LNCaP clone FGC (cell line): ENCODE results near the gene GNGT1.

Experiments used
- DNase-seq: peaks from one replicate; pipeline ENCODE4 v3.0.0-alpha.2; 2011; ENCODE audit warnings: low read depth
- H3K4me3 ChIP-seq: 2 replicates; pipeline ENCODE4 v1.5.1; 2011; ENCODE audit warnings: mild to moderate bottlenecking, low read depth, low read length, control low read depth
- TF ChIP-seq, protein P1 (sequence below): IDR thresholded peaks from 2 replicates; pipeline ENCODE4 v1.5.1; 2012; ENCODE audit warnings: mild to moderate bottlenecking; ENCODE audit not compliant: control insufficient read depth, insufficient read depth; ENCODE audit errors: extremely low read depth

The GNGT1 gene

DNA sequence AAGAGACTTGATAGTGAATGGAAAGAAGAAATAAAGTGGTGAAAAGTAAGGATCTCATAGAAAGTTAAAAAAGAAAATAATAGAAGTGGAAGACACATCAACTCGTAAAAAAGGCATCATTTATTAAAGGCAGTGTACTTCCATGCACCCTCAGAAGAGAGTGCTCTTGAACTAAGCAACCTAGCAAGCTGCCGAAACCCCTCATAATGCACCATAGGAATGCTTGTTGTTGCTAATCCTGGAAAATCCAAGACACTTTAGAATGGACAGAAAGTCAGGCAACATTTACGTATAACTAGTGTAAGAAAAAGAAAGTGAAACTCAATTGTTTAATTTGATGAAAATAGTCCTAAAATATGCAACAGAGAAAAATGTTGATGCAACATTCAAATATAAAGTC lies 28.6 kb upstream of the GNGT1 start:
- no peak overlapping the region for H3K4me3 ChIP-seq
- TF ChIP-seq, protein P1, sequence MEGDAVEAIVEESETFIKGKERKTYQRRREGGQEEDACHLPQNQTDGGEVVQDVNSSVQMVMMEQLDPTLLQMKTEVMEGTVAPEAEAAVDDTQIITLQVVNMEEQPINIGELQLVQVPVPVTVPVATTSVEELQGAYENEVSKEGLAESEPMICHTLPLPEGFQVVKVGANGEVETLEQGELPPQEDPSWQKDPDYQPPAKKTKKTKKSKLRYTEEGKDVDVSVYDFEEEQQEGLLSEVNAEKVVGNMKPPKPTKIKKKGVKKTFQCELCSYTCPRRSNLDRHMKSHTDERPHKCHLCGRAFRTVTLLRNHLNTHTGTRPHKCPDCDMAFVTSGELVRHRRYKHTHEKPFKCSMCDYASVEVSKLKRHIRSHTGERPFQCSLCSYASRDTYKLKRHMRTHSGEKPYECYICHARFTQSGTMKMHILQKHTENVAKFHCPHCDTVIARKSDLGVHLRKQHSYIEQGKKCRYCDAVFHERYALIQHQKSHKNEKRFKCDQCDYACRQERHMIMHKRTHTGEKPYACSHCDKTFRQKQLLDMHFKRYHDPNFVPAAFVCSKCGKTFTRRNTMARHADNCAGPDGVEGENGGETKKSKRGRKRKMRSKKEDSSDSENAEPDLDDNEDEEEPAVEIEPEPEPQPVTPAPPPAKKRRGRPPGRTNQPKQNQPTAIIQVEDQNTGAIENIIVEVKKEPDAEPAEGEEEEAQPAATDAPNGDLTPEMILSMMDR = no peak
- DNase-seq = no peak

DNA sequence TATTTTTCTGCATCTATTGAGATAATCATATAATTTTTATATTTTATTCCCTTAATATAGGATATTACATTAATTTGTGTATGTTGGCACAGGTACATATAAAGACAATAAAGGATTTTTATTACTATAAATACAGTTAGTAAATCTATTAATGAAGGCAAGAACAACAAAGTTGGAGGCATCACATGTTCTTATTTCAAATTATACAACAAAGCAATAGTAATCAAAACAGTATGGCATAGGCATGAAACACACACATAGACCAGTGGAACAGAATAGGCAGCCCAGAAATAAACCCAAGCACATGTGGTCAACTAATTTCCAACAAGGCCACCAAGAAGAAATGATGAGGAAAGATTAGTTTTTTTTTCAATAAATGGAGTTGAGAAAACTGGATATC lies 27.0 kb upstream of the GNGT1 start:
- DNase-seq = no peak
- TF ChIP-seq, protein P1 = no peak
- H3K4me3 ChIP-seq = no peak overlapping the region

- DNase-seq = no peak
- TF ChIP-seq, protein P1 = no peak
- H3K4me3 ChIP-seq = no peak overlapping the region
Observed at GRCh38 chr7:93882468-93882867, 23.9 kb upstream of the GNGT1 start.

- no peak for DNase-seq
- H3K4me3 ChIP-seq = no peak overlapping the region
- TF ChIP-seq, protein P1 = no peak
Observed at GRCh38 chr7:93883078-93883916, 23.1 kb upstream of the GNGT1 start.

- TF ChIP-seq, protein P1 = no peak
- no peak overlapping the region for H3K4me3 ChIP-seq
- DNase-seq = no peak
Observed at GRCh38 chr7:93883917-93884345, 22.4 kb upstream of the GNGT1 start.

GRCh38 chr7:93884541-93884940 lies 21.8 kb upstream of the GNGT1 start:
- DNase-seq = no peak
- TF ChIP-seq, protein P1 = no peak
- H3K4me3 ChIP-seq = no peak overlapping the region

- TF ChIP-seq, protein P1 = no peak
- no peak for DNase-seq
- no peak overlapping the region for H3K4me3 ChIP-seq
Observed at GRCh38 chr7:93889261-93889660, 17.1 kb upstream of the GNGT1 start.
